Measurements from ENCODE around the gene ZBED5.
"Not testable (repeated sequence)": the region's sequence is repeated elsewhere in the genome, so short reads cannot be mapped to it uniquely, and the experiment has no call there.

The ZBED5 gene

DNA sequence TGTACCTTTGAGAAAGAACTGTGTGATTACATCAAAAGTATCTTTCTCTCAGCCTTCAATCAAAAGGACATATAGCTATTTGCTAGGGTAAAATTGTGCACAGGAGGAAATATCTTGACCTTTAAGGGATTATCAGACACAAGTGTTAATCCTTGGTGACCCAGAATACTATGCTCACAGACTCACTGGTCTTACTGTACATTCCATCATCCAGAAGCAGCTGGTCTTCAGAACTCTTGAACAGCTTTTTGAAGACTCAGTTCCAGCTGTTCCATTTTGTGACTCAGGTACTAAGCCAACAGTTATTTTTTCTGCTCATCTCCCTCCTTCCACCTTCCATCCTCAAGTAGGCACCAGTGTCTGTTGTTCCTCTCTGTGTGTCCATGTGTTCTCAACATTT is 19.8 kb downstream of the ZBED5 start:
- no peak for DNase-seq (ENCODE audit: low spot score)

- DNase-seq (ENCODE audit: low spot score): not testable (repeated sequence)
Measured at GRCh38 chr11:10836884-10837283, 21.0 kb downstream of the ZBED5 start.

DNA sequence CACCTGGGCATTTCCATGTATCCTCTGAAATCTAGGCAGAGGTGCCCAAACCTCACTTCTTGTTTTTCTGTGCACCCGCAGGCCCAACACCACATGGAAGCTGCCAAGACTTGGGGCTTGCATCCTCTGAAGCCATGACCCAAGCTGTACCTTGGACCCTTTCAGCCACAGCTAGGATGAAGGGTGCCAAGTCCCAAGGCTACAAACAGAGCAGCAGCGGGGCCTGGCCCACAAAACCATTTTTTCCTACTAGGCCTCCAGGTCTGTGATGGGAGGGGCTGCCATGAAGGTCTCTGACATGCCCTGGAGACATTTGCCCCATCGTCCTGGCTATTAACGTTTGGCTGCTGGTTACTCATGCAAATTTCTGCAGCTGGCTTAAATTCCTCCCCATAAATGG is 28.7 kb downstream of the ZBED5 start:
- DNase-seq (ENCODE audit: low spot score): no peak

DNA sequence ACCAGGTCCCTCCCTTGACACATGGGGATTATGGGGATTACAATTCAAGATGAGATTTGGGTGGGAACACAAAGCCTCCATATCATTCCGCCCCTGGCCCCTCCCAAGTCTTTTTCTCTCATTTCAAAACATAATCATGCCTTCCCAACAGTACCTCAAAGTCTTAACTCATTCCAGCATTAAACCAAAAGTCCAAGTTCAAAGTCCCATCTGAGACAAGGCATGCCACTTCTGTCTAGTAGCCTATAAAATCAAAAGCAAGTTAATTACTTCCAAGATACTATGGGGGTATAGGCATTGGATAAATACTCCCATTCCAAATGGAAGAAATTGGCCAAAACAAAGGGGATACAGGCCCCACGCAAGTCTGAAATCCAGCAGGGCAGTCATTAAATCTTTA is 29.5 kb downstream of the ZBED5 start:
- no peak for DNase-seq (ENCODE audit: low spot score)

GRCh38 chr11:10824888-10825287 is 33.0 kb downstream of the ZBED5 start:
- DNase-seq (ENCODE audit: low spot score): no peak

DNA sequence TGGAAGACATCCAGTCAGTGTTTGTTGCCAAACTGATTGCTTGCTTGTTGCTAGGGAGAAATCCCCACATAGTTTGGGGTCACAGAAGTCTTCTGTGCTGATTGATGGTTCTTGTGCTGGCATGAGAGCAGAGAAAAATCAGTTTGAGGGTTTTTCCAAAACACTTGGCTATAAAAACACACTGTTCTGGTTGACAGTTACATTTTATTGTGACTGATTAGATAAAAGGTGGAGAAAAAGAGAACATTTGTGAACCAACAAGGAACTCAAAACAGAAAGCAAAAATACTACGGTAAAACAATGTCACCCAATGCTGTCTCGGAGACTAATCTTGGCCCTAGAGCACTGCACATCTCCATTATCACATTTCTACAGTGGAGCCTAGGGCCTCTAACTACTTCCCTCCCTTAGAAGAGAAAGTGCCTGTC is 34.7 kb downstream of the ZBED5 start:
- no peak for DNase-seq (ENCODE audit: low spot score)

- DNase-seq (ENCODE audit: low spot score): not testable (repeated sequence)
Measured at GRCh38 chr11:10822491-10822890, 35.4 kb downstream of the ZBED5 start.

DNA sequence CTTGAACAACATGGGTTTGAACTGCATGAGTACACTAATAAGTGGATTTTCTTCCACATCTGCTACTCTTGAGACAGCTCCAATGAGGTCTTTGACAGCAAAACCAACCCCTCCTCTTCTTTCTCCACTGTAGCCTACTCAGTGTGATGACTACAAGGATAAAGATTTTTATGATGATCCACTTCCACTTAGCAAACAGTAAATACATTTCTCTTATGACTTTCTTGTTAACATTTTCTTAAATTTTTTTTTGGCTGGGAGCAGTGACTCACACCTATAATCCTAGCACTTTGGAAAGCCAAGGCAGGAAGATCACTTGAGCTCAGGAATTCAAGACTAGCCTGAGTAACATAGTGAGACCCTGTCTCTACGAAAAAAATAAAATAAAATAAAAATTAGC is 39.3 kb downstream of the ZBED5 start:
- no peak for DNase-seq (ENCODE audit: low spot score)

- DNase-seq (ENCODE audit: low spot score): no peak
Measured at GRCh38 chr11:10813945-10814344, 43.9 kb downstream of the ZBED5 start.

DNA sequence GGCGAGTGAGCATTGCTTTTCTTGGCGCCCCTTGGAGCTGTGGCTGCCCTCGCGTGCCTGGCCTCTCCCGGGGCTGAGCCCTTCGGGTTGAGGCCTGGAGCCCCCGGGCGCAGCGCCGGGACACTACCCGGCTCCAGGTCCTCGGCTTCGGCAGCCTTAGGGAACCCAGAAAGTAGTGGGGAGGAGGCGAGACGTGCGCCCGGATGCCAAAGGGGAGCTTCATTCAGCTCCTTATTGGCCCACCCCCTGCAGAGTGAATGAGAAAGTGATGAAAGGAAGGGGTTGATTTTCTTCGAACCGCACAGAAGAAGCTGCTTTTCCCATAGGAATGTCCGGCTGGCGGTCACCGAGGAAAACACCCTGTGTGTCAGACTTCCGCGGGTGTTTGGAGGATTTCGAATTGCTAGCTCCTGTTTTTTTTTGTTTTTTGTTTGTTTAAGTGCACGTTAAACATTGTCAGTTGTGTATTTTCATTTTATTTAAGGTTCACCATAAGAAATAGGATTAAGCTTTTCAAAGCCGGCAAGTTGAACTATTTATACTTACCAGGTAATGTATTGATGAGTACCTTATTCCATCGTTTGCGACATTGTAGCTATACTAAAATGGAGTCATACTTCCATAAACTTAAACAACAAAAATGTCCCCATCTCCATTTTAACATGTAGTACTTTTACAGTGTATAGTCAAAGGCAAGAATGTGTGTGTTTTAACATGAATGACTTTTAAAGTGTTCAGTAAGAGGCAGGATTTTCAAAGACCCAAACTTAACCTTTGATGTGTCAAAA is 48.3 kb downstream of the ZBED5 start:
- peak; percentile 73 for DNase-seq (ENCODE audit: low spot score)

GRCh38 chr11:10808553-10809372 is 49.1 kb downstream of the ZBED5 start, which contains the start of gene EIF4G2:
EIF4G2 (minus strand) TSS chr11:10808926.
- DNase-seq (ENCODE audit: low spot score): peak; percentile 98

DNA sequence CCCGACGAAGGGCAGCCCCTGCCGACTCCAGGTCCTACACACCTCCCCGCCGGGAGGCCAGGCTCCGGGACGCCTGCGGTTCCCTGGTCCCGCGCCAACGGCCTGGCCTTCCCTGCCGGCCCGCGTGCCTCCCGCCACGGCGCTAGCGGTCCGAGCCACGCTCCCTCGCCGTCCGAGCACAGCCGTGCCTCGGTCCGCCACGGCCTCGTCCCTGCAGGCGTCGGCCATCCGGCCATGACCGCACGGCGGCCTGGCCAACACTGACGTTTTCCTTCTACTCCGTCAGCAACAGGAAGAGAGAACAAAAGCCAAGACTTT is 49.7 kb downstream of the ZBED5 start:
- DNase-seq (ENCODE audit: low spot score): peak; percentile 18

DNA sequence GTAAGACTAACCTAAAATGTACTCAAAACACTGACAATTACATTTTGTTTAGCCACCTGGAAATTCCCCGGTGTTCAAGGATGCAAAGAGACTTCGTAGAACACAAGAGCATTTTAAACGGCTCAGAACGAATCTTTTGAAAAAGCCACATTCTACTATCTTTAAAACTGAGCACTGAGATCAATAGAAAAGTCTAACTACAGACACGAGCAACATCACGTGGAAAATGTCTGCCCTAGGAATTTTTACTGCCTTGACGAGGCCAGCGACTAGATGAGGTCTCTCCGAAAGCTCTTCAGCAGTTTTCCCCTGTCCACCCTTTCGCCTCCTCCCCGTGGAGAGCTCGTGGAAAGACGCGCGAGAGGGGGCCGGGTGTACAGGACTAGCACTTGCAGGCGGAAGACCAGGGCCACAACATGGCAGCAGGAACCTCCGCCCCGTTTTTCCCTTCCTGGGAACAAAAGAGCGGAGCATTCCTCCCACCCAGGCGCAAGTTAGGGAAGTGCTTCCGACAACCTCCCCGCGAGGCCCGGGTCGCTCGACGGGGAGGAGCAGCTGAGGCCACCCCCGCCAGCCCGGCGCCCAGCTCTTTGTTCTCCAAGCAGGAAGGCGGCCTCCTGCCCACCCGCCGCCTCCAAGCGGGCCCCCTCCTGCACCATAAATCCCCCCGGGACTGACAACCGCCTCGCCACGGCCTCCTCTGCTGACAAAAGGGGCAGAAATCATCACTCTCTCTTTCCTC is 50.2 kb downstream of the ZBED5 start:
- DNase-seq (ENCODE audit: low spot score): peak; percentile 48

GRCh38 chr11:10806206-10806605 is 51.6 kb downstream of the ZBED5 start:
- no peak for DNase-seq (ENCODE audit: low spot score)

DNA sequence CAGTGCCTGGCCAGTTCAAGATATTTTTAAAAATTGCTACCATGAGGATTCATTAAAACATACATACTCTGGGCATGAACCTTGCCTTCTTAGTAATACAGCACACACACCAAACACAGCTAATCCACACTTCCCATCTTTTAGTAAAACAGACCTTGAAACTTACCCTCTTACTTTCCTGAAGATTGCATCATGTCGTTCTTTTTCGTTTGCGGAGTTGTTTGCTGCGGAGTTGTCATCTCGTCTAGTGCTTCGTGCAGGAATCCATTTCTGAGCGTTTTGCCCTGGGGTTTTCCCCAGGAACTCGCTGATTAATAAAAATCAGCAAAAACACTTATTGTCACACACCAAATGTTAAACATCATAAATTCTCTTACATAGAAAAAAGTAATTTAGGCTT is 52.1 kb downstream of the ZBED5 start:
- DNase-seq (ENCODE audit: low spot score): no peak

DNA sequence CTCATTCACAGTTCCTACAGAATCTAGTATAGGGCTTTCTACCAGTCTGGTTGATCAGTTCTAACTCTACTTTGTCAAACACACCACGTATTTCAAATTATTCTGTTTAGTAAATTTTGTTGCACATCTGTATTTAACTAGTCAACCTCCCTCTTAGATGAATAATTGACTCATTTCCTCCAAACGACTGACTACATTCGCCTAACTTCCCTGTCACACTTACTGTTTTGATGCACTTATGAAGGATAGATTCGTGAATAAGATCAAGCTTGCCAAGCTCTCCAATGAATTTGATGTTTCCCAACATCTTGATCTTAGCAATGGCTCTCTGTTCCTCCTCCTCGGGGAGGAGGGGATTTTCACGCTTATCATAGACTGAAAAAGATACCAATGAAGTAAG is 54.2 kb downstream of the ZBED5 start:
- no peak for DNase-seq (ENCODE audit: low spot score)

All from iPS-NIHi11 (cell line).